HepG2 (cell line): ENCODE measurements around the gene FBXL7.

Source experiments
- ASH2L ChIP-seq: fragments of 300-600, 200-600 bp; sonication (generic); IDR thresholded peaks from 2 replicates; pipeline ENCODE4 v1.7.0; 2017; ENCODE audit warnings: low read depth, mild to moderate bottlenecking, moderate library complexity, mixed read lengths, low read length; ENCODE audit not compliant: insufficient read length
- CCAR2 ChIP-seq: fragments of 200-400 bp; formaldehyde crosslinking; optimal IDR thresholded peaks from 2 replicates; pipeline ENCODE3; 2018; ENCODE audit warnings: low read depth, mild to moderate bottlenecking, low read length, moderate library complexity
- CTCF ChIP-seq: sonication (generic); formaldehyde crosslinking; IDR thresholded peaks from 2 replicates; pipeline ENCODE4 v1.5.0; 2020; ENCODE audit warnings: mild to moderate bottlenecking, missing genetic modification reagents, moderate library complexity
- DNMT1 ChIP-seq: sonication (generic); formaldehyde crosslinking; IDR thresholded peaks from 2 replicates; pipeline ENCODE4 v1.5.1; 2020; ENCODE audit warnings: mild to moderate bottlenecking, missing genetic modification reagents
- EZH2 ChIP-seq: conservative IDR thresholded peaks from 2 replicates; pipeline ENCODE4 v1.6.1; 2012; ENCODE audit warnings: mild to moderate bottlenecking, low read depth, low read length, moderate library complexity
- HNRNPH1 ChIP-seq: fragments of 200-400 bp; formaldehyde crosslinking; optimal IDR thresholded peaks from 2 replicates; pipeline ENCODE3; 2017; ENCODE audit warnings: mild to moderate bottlenecking, low read depth, low read length
- KLF9 ChIP-seq: IDR thresholded peaks from 2 replicates; pipeline ENCODE4 v1.6.1; 2016; ENCODE audit warnings: low read depth
- MED13 ChIP-seq: sonication (generic); formaldehyde crosslinking; IDR thresholded peaks from 2 replicates; pipeline ENCODE4 v1.5.0; 2020; ENCODE audit warnings: missing genetic modification reagents
- POLR2A ChIP-seq, 2 experiments: IDR thresholded peaks; 2 replicates each; pipeline ENCODE4 v1.6.1; 2011; ENCODE audit warnings: low read depth in 2 of 2, low read length in 2 of 2, mild to moderate bottlenecking in 1 of 2, moderate library complexity in 1 of 2; ENCODE audit not compliant: insufficient read depth in 1 of 2
- ZBTB26 ChIP-seq: IDR thresholded peaks from 2 replicates; pipeline ENCODE4 v1.6.1; 2016; ENCODE audit warnings: missing compliant biosample characterization, missing genetic modification reagents, borderline replicate concordance
- ZNF614 ChIP-seq: IDR thresholded peaks from 2 replicates; pipeline ENCODE4 v1.6.1; 2018; ENCODE audit warnings: missing biosample characterization, missing genetic modification reagents, inconsistent platforms, borderline replicate concordance
- ZNF737 ChIP-seq: sonication (generic); formaldehyde crosslinking; IDR thresholded peaks from 2 replicates; pipeline ENCODE4 v1.5.0; 2020; ENCODE audit warnings: missing genetic modification reagents, mild to moderate bottlenecking, borderline replicate concordance

DNA sequence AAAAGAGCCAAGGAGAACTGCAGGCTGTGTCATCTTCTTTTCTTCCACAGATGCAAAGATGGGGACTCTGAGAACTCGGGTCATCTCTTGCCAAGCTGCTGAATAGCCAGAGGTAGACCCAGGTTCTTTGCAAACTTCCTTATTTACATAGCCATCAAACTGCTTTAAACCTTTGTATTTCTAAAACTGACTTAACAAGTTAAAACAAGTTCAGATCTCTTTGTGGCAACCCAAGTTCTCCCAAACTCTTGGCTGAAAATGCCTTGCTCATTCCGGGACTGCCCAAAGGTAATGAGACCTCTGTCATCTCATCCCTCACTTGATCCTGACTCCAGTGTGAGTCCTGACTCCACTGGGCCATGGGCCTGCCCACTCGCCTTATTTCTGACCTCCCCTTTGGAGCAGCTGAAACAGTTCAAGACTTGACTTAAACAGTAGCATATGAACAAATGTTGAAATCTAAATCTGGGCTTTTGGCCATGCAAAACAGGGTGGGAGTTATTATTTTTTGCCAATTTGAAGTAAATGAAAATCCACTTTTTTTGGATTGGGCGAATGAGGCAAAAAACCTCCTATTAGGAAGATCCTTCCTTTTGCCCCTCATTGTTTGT is 50.6 kb downstream of the FBXL7 start:
- TF ChIP-seq ZBTB26 (no peak), MED13 (CRISPR knock-in tag) (no peak), CCAR2 (no peak), KLF9 (CRISPR knock-in tag) (no peak), ASH2L (no peak), CTCF (CRISPR knock-in tag) (no peak), HNRNPH1 (no peak), DNMT1 (no peak), EZH2 (no peak), ZNF737 (CRISPR knock-in tag) (no peak), ZNF614 (CRISPR knock-in tag) (no peak), POLR2A (IDR thresholded peaks at IDR 0.05; ENCODE audit: insufficient read depth in 1 of 2, low read depth in 2 of 2, low read length in 2 of 2) (no peak)
